Measurements from ENCODE around the gene ECHS1. TPM values are rescaled to one million over a fixed set of nuclear protein-coding genes. Genes with fewer than 3 reads are reported as not detected.

Gene ECHS1
- polyA plus RNA-seq, 1 donor from 2014 or later: 122 TPM

DNA sequence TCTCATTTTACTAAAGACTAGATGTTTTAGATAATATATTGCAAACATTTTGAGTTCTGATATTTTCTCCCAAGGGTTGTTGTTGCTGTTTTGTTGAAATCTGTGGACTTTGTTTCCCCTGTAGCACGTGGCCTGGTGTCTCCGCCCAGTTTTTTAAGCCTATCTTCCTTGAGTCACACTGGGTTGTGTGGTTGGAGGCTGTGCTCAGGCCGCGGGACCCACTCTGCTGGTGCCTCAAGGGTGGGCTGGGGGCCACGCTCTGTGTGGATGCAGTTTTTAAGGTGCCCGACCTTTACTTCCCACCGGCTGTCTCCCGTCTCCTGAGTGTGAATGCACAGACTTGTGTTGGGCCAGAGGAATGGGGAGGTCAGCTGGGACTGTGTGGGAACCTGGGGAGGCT lies 30.2 kb downstream of the ECHS1 start:
- Histone ChIP-seq H2AFZ (ENCODE audit: low read depth, low read length) (no peak overlapping the region), H3K9me3 (ENCODE audit: low read length) (no peaks in the 10 kb centered on the region), H3F3A (ENCODE audit: insufficient read depth, low read length, poor library complexity, severe bottlenecking) (no peaks in the 10 kb centered on the region), H3K4me3 (ENCODE audit: low read length) (no peak overlapping the region), H3K27ac (ENCODE audit: low read length) (no peak overlapping the region), H3K4me2 (ENCODE audit: low read length) (no peak overlapping the region), H3K27me3 (ENCODE audit: insufficient read depth, low read depth, low read length) (no peaks in the 10 kb centered on the region), H3K9me2 (ENCODE audit: insufficient read depth, low read length) (no peaks in the 10 kb centered on the region), H3K9ac (ENCODE audit: low read length) (no peak overlapping the region), H3K79me2 (replicated peaks; ENCODE audit: insufficient read depth, low read length) (no peaks in the 10 kb centered on the region), H4K20me1 (ENCODE audit: insufficient read depth) (no peaks in the 10 kb centered on the region), H3K36me3 (ENCODE audit: insufficient read depth, low read length) (no peaks in the 10 kb centered on the region)
- TF ChIP-seq, protein P1, sequence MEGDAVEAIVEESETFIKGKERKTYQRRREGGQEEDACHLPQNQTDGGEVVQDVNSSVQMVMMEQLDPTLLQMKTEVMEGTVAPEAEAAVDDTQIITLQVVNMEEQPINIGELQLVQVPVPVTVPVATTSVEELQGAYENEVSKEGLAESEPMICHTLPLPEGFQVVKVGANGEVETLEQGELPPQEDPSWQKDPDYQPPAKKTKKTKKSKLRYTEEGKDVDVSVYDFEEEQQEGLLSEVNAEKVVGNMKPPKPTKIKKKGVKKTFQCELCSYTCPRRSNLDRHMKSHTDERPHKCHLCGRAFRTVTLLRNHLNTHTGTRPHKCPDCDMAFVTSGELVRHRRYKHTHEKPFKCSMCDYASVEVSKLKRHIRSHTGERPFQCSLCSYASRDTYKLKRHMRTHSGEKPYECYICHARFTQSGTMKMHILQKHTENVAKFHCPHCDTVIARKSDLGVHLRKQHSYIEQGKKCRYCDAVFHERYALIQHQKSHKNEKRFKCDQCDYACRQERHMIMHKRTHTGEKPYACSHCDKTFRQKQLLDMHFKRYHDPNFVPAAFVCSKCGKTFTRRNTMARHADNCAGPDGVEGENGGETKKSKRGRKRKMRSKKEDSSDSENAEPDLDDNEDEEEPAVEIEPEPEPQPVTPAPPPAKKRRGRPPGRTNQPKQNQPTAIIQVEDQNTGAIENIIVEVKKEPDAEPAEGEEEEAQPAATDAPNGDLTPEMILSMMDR (IDR thresholded peaks at IDR 0.05; ENCODE audit: poor library complexity, severe bottlenecking): no peak
- TF ChIP-seq POLR2AphosphoS5 (IDR thresholded peaks at IDR 0.05) (no peak), MXI1 (conservative IDR thresholded peaks at IDR 0.05; ENCODE audit: poor library complexity, severe bottlenecking) (no peak), EP300 (conservative IDR thresholded peaks at IDR 0.05; ENCODE audit: poor library complexity, severe bottlenecking) (no peak), SMC3 (conservative IDR thresholded peaks at IDR 0.05; ENCODE audit: poor library complexity) (no peak), TAF1 (IDR thresholded peaks at IDR 0.05; ENCODE audit: low read depth) (no peak), EZH2 (IDR thresholded peaks at IDR 0.05; ENCODE audit: borderline replicate concordance, insufficient read depth, low read length, poor library complexity, severe bottlenecking) (no peak), RAD21 (conservative IDR thresholded peaks at IDR 0.05) (no peak)
- TF ChIP-seq, protein P2, sequence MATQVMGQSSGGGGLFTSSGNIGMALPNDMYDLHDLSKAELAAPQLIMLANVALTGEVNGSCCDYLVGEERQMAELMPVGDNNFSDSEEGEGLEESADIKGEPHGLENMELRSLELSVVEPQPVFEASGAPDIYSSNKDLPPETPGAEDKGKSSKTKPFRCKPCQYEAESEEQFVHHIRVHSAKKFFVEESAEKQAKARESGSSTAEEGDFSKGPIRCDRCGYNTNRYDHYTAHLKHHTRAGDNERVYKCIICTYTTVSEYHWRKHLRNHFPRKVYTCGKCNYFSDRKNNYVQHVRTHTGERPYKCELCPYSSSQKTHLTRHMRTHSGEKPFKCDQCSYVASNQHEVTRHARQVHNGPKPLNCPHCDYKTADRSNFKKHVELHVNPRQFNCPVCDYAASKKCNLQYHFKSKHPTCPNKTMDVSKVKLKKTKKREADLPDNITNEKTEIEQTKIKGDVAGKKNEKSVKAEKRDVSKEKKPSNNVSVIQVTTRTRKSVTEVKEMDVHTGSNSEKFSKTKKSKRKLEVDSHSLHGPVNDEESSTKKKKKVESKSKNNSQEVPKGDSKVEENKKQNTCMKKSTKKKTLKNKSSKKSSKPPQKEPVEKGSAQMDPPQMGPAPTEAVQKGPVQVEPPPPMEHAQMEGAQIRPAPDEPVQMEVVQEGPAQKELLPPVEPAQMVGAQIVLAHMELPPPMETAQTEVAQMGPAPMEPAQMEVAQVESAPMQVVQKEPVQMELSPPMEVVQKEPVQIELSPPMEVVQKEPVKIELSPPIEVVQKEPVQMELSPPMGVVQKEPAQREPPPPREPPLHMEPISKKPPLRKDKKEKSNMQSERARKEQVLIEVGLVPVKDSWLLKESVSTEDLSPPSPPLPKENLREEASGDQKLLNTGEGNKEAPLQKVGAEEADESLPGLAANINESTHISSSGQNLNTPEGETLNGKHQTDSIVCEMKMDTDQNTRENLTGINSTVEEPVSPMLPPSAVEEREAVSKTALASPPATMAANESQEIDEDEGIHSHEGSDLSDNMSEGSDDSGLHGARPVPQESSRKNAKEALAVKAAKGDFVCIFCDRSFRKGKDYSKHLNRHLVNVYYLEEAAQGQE (IDR thresholded peaks at IDR 0.05; ENCODE audit: borderline replicate concordance): no peak

DNA sequence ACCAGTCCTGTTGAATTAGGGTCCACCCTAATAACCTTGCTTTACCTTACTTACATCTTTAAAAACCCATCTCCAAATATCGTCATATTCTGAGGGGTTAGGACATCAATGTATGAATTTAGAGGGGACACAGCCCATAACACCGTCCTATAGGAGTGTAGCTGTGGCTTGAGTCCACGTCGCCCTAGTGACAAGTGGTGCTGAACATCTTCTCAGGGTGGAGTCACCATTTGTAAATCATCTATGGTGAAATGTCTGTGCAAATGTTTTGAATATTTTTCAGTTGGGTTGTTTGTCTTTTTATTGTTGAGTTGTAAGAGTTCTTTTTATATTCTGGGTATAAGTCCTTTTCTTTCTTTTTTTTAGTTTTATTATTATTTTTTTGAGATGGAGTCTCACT lies 31.2 kb downstream of the ECHS1 start:
- TF ChIP-seq SMC3 (conservative IDR thresholded peaks at IDR 0.05; ENCODE audit: poor library complexity) (no peak), EP300 (conservative IDR thresholded peaks at IDR 0.05; ENCODE audit: poor library complexity, severe bottlenecking) (no peak), EZH2 (IDR thresholded peaks at IDR 0.05; ENCODE audit: borderline replicate concordance, insufficient read depth, low read length, poor library complexity, severe bottlenecking) (no peak), RAD21 (conservative IDR thresholded peaks at IDR 0.05) (no peak), MXI1 (conservative IDR thresholded peaks at IDR 0.05; ENCODE audit: poor library complexity, severe bottlenecking) (no peak), TAF1 (IDR thresholded peaks at IDR 0.05; ENCODE audit: low read depth) (no peak), POLR2AphosphoS5 (IDR thresholded peaks at IDR 0.05) (no peak)
- TF ChIP-seq, protein P2 (IDR thresholded peaks at IDR 0.05; ENCODE audit: borderline replicate concordance): no peak
- TF ChIP-seq, protein P1 (IDR thresholded peaks at IDR 0.05; ENCODE audit: poor library complexity, severe bottlenecking): no peak
- Histone ChIP-seq H3K79me2 (replicated peaks; ENCODE audit: insufficient read depth, low read length) (no peaks in the 10 kb centered on the region), H4K20me1 (ENCODE audit: insufficient read depth) (no peaks in the 10 kb centered on the region), H2AFZ (ENCODE audit: low read depth, low read length) (no peak overlapping the region), H3K36me3 (ENCODE audit: insufficient read depth, low read length) (no peaks in the 10 kb centered on the region), H3K4me3 (ENCODE audit: low read length) (no peak overlapping the region), H3K27ac (ENCODE audit: low read length) (no peak overlapping the region), H3F3A (ENCODE audit: insufficient read depth, low read length, poor library complexity, severe bottlenecking) (no peaks in the 10 kb centered on the region), H3K27me3 (ENCODE audit: insufficient read depth, low read depth, low read length) (peaks cover 8% of the 10 kb centered on the region), H3K9me2 (ENCODE audit: insufficient read depth, low read length) (no peaks in the 10 kb centered on the region), H3K4me2 (ENCODE audit: low read length) (no peak overlapping the region), H3K9me3 (ENCODE audit: low read length) (no peaks in the 10 kb centered on the region), H3K9ac (ENCODE audit: low read length) (no peak overlapping the region)

All from neural cell (in vitro differentiated cells).